Progenitor cell of endocrine pancreas (in vitro differentiated cells): ENCODE results near the gene GLRX5. TPM values are rescaled to one million over a fixed set of nuclear protein-coding genes. Genes with fewer than 3 reads are reported as not detected.

ENCODE experiments used
- DNase-seq: peaks from one replicate; pipeline ENCODE4 v3.0.0; 2021; ENCODE audit warnings: low spot score; ENCODE audit not compliant: unreplicated experiment
- H3K27ac Mint-ChIP-seq: 2 replicates; pipeline ENCODE4 v1.8.0; 2021; ENCODE audit warnings: mild to moderate bottlenecking, moderate library complexity, mixed read lengths
- H3K27me3 Mint-ChIP-seq: 2 replicates; pipeline ENCODE4 v1.8.0; 2021; ENCODE audit warnings: mixed read lengths
- H3K36me3 Mint-ChIP-seq: 2 replicates; pipeline ENCODE4 v1.8.0; 2022; ENCODE audit warnings: mixed read lengths; ENCODE audit not compliant: insufficient read depth
- H3K4me1 Mint-ChIP-seq: 2 replicates; pipeline ENCODE4 v1.8.0; 2021; ENCODE audit warnings: low read depth, mixed read lengths
- H3K4me3 Mint-ChIP-seq: 2 replicates; pipeline ENCODE4 v1.8.0; 2021; ENCODE audit warnings: low read depth, mild to moderate bottlenecking, moderate library complexity, mixed read lengths
- H3K9me3 Mint-ChIP-seq: 2 replicates; pipeline ENCODE4 v1.8.0; 2021; ENCODE audit warnings: low read depth, mixed read lengths
- CTCF ChIP-seq: fragments of 200-600 bp; sonication (generic); IDR thresholded peaks from one replicate; pipeline ENCODE4 v1.5.0; 2021; ENCODE audit warnings: antibody characterized with exemption, mild to moderate bottlenecking; ENCODE audit not compliant: unreplicated experiment
- total RNA-seq: library from RNA; stranded (reverse); gene quantifications from 2 replicates; pipeline ENCODE4 v1.2.1, GENCODE V29; 2021

GLRX5 gene
- total RNA-seq, 1 donor from 2014 or later: 54.8 TPM

GRCh38 chr14:95527387-95528002 is 7.4 kb upstream of the GLRX5 start:
- H3K4me3 Mint-ChIP-seq: no peak overlapping the region
- peak; percentile 76 for TF ChIP-seq CTCF
- no peak for DNase-seq
- no peaks in the 10 kb centered on the region for H3K9me3 Mint-ChIP-seq
- H3K36me3 Mint-ChIP-seq: no peaks in the 10 kb centered on the region
- H3K27ac Mint-ChIP-seq: no peak overlapping the region
- H3K4me1 Mint-ChIP-seq: peaks cover 43% of the 10 kb centered on the region
- H3K27me3 Mint-ChIP-seq: no peaks in the 10 kb centered on the region

GRCh38 chr14:95529216-95529615 is 5.6 kb upstream of the GLRX5 start:
- Mint-ChIP-seq H3K4me1 (peaks cover 47% of the 10 kb centered on the region), H3K27me3 (no peaks in the 10 kb centered on the region), H3K4me3 (no peak overlapping the region), H3K9me3 (no peaks in the 10 kb centered on the region), H3K36me3 (no peaks in the 10 kb centered on the region), H3K27ac (peak overlapping the region; percentile 46)
- TF ChIP-seq CTCF: no peak
- no peak for DNase-seq

- Mint-ChIP-seq H3K27me3 (no peaks in the 10 kb centered on the region), H3K4me3 (no peak overlapping the region), H3K9me3 (no peaks in the 10 kb centered on the region), H3K36me3 (no peaks in the 10 kb centered on the region), H3K27ac (no peak overlapping the region), H3K4me1 (peaks cover 42% of the 10 kb centered on the region)
- DNase-seq: no peak
- no peak for TF ChIP-seq CTCF
Observed at GRCh38 chr14:95530473-95531276, 4.2 kb upstream of the GLRX5 start.

GRCh38 chr14:95531473-95531872 is 3.4 kb upstream of the GLRX5 start:
- no peak for TF ChIP-seq CTCF
- Mint-ChIP-seq H3K27me3 (no peaks in the 10 kb centered on the region), H3K27ac (no peak overlapping the region), H3K4me3 (no peak overlapping the region), H3K4me1 (peaks cover 43% of the 10 kb centered on the region), H3K9me3 (no peaks in the 10 kb centered on the region), H3K36me3 (no peaks in the 10 kb centered on the region)
- DNase-seq: no peak

- peaks cover 45% of the 10 kb centered on the region for H3K4me1 Mint-ChIP-seq
- peak overlapping the region; percentile 65 for H3K27ac Mint-ChIP-seq
- H3K36me3 Mint-ChIP-seq: no peaks in the 10 kb centered on the region
- H3K27me3 Mint-ChIP-seq: no peaks in the 10 kb centered on the region
- DNase-seq: no peak
- H3K9me3 Mint-ChIP-seq: no peaks in the 10 kb centered on the region
- TF ChIP-seq CTCF: no peak
- peak overlapping the region; percentile 60 for H3K4me3 Mint-ChIP-seq
Observed at GRCh38 chr14:95531969-95532368, 2.9 kb upstream of the GLRX5 start.
